ENCODE data around the gene BMPER.
"Not testable (repeated sequence)": the region's sequence is repeated elsewhere in the genome, so short reads cannot be mapped to it uniquely, and the experiment has no call there.

The BMPER gene

DNA sequence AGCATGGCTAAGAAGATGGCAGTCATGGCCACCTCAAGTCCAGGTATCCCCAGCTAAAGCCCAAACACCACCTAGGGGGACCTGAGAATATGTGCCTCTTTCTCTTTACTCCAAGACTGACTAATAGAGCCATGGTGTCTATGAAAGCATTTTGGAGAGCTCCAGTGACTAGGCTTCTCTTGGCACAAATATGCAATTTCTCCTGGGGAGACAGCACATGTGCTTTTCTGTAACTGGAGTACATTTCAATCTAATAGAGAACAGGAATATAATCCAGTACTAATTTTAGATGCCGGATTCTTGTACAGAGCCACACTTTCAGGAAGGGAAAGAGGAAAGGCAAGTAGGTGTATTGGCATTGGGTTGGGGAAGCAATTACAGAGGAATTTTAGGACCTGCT lies 260.1 kb downstream of the BMPER start:
- no peak for DNase-seq (ENCODE audit: extremely low read depth, insufficient read length)
- TF ChIP-seq CTCF (IDR thresholded peaks at IDR 0.05; ENCODE audit: insufficient read depth, low read length, poor library complexity, severe bottlenecking) = no peak
- H3K4me3 ChIP-seq (replicated peaks; ENCODE audit: low read depth, low read length) = no peak overlapping the region
- H3K36me3 ChIP-seq (ENCODE audit: control insufficient read depth, insufficient read depth, low read length) = no peaks in the 10 kb centered on the region
- no peaks in the 10 kb centered on the region for H3K27me3 ChIP-seq (replicated peaks; ENCODE audit: control insufficient read depth, insufficient read depth, low read length)

DNA sequence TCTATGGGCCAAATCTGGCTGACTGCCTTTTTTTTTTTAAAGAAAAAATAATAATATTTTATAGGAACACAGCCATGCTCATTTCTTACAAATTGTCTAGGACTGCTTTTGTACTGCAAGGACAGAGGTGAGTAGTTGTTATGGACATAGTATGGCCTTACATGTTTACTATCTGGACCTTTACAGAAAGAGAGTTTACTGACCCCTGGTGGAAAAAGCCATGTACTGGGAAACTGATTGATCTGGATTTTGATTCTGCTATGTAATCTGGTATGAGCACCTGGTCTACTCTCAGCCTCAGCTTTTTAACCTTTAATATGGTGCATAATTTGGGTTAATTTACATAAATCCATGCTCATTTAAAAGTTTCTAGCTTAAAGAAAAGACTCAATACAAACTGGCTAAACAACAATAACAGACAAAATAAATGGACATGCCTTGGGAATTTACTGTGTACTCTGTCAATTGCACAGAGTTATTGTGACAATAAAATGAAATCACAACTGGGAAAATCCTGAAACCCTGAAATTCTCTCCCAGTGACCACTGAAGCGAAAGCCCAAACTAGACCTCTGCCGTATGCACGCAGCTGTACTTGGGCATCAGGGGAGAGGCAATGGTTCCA lies 260.7 kb downstream of the BMPER start:
- peak; percentile 46 for TF ChIP-seq CTCF (IDR thresholded peaks at IDR 0.05; ENCODE audit: insufficient read depth, low read length, poor library complexity, severe bottlenecking)

DNA sequence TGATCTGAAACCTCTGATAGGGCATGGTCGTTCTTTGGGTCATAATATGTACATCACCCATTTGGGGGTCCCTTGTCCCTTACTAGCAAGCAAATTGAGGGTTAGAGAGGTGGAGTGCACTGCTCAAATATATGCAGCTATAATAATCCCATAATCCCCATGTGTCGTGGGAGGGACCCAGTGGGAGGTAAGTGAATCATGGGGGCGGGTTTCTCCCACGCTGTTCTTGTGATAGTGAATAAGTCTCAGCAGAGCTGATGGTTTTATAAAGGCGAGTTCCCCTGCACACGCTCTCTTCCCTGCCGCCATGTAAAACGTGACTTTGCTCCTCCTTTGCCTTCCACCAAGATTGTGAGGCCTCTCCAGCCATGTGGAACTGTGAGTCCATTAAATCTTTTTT lies 262.7 kb downstream of the BMPER start:
- no peak for TF ChIP-seq CTCF (IDR thresholded peaks at IDR 0.05; ENCODE audit: insufficient read depth, low read length, poor library complexity, severe bottlenecking)
- no peak for DNase-seq (ENCODE audit: extremely low read depth, insufficient read length)
- no peak overlapping the region for H3K4me3 ChIP-seq (replicated peaks; ENCODE audit: low read depth, low read length)

More for the DNA sequence above, 260.7 kb downstream of the BMPER start:
- no peaks in the 10 kb centered on the region for H3K36me3 ChIP-seq (ENCODE audit: control insufficient read depth, insufficient read depth, low read length)
- H3K4me3 ChIP-seq (replicated peaks; ENCODE audit: low read depth, low read length) = no peak overlapping the region
- H3K27me3 ChIP-seq (replicated peaks; ENCODE audit: control insufficient read depth, insufficient read depth, low read length) = no peaks in the 10 kb centered on the region
- DNase-seq (ENCODE audit: extremely low read depth, insufficient read length) = no peak

DNA sequence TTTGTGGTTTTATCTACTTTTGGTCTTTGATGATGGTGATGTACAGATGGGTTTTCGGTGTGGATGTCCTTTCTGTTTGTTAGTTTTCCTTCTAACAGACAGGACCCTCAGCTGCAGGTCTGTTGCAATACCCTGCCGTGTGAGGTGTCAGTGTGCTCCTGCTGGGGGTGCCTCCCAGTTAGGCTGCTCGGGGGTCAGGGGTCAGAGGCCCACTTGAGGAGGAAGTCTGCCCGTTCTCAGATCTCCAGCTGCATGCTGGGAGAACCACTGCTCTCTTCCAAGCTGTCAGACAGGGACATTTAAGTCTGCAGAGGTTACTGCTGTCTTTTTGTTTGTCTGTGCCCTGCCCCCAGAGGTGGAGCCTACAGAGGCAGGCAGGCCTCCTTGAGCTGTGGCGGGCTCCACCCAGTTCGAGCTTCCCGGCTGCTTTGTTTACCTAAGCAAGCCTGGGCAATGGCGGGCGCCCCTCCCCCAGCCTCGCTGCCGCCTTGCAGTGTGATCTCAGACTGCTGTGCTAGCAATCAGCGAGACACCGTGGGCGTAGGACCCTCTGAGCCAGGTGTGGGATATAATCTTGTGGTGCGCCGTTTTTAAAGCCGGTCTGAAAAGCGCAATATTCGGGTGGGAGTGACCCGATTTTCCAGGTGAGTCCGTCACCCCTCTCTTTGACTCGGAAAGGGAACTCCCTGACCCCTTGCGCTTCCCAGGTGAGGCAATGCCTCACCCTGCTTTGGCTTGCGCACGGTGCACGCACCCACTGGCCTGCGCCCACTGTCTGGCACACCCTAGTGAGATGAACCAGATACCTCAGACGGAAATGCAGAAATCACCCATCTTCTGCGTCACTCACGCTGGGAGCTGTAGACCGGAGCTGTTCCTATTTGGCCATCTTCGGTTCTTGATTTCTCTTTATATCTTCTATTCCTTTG lies 269.6 kb downstream of the BMPER start:
- DNase-seq (ENCODE audit: extremely low read depth, insufficient read length); H3K4me3 ChIP-seq (replicated peaks; ENCODE audit: low read depth, low read length); H3K27me3 ChIP-seq (replicated peaks; ENCODE audit: control insufficient read depth, insufficient read depth, low read length); H3K36me3 ChIP-seq (ENCODE audit: control insufficient read depth, insufficient read depth, low read length): not testable (repeated sequence)

More for the DNA sequence above, 262.7 kb downstream of the BMPER start:
- Histone ChIP-seq H3K36me3 (ENCODE audit: control insufficient read depth, insufficient read depth, low read length) (no peaks in the 10 kb centered on the region), H3K27me3 (replicated peaks; ENCODE audit: control insufficient read depth, insufficient read depth, low read length) (no peaks in the 10 kb centered on the region)

DNA sequence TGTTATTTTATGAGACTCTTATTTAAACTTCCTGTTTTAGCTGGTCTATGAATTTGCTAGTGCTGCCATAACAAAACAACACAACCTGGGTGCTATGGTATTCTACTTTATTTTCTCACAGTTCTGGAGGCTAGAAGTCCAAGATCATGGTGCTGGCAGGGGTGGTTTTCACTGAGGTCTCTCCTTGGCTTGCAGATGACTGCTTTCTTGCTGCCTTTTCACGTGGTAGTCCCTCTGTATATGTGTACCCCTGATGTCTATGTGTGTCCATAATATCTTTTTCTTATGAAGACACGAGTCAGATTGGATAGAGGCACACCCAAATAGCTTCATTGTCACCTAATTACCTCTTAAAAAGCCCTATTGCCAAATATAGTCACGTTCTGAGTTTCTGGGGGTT lies 270.5 kb downstream of the BMPER start:
- H3K4me3 ChIP-seq (replicated peaks; ENCODE audit: low read depth, low read length) = no peak overlapping the region
- H3K36me3 ChIP-seq (ENCODE audit: control insufficient read depth, insufficient read depth, low read length) = no peaks in the 10 kb centered on the region
- H3K27me3 ChIP-seq (replicated peaks; ENCODE audit: control insufficient read depth, insufficient read depth, low read length) = no peaks in the 10 kb centered on the region
- no peak for DNase-seq (ENCODE audit: extremely low read depth, insufficient read length)
- no peak for TF ChIP-seq CTCF (IDR thresholded peaks at IDR 0.05; ENCODE audit: insufficient read depth, low read length, poor library complexity, severe bottlenecking)

- Histone ChIP-seq H3K27me3 (replicated peaks; ENCODE audit: control insufficient read depth, insufficient read depth, low read length) (no peaks in the 10 kb centered on the region), H3K4me3 (replicated peaks; ENCODE audit: low read depth, low read length) (no peak overlapping the region), H3K36me3 (ENCODE audit: control insufficient read depth, insufficient read depth, low read length) (no peaks in the 10 kb centered on the region)
- no peak for DNase-seq (ENCODE audit: extremely low read depth, insufficient read length)
- no peak for TF ChIP-seq CTCF (IDR thresholded peaks at IDR 0.05; ENCODE audit: insufficient read depth, low read length, poor library complexity, severe bottlenecking)
Observed at GRCh38 chr7:34177476-34177875, 272.1 kb downstream of the BMPER start.
